Stimulated activated CD8-positive, alpha-beta memory T cell treated with anti-CD3 and anti-CD28 coated beads, Interleukin-15, amount 100 ng/mL, for 48 hours (primary cell): Measurements from ENCODE around the gene SLC27A6.
"Not testable (repeated sequence)": the region's sequence is repeated elsewhere in the genome, so short reads cannot be mapped to it uniquely, and the experiment has no call there.

Experiments
- DNase-seq, 2 donors: peaks; one replicate each; pipeline ENCODE4 v3.0.0-alpha.2; 2020; ENCODE audit warnings: low read depth in 2 of 2

SLC27A6 gene

DNA sequence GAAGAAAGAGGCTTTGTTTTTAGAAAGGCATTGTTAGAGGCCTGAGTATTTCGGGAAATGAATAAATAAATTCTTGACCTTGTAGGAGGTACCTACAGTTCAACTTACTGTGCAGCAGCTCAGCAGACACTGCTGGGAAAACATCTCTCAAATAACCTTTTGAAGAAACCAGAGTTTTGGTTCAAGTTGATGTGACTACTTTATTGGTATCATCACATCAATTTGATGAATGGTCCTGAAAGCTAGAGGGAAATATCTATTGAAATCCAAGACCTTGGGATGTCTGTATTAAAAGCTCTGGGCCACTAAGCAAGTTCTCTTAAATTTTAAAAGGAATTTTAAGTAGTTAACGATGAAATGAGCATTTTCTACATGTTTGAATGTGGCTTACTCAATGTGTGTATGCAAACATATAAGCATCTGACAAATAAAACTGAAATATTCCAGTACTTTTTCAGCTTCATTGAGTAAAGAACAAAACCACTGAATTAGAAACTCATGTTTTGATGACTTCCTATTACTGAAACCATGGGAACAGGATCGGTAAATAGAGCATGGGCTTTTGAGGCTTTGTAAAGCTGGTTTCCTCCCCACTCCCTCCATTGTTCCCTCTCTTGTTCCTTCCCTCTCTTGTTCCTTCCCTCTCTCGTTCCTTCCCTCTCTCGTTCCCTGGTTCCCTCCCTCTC lies 36.7 kb downstream of the SLC27A6 start:
- no peak for DNase-seq

DNA sequence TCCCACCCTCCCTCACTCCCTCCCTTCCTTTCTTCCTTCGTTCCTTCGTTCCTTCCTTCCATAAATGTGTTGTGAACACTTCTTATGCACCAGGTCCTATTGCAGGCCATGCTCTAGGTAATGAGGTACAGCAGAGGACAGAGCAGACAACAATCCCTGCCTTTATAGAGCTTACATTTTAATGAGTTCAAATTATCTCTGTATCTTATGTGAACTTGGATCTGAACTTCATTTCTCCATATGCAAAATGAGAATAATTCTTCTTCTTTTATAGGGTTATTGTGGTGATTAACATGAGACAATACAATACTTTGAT lies 37.2 kb downstream of the SLC27A6 start:
- no peak for DNase-seq

DNA sequence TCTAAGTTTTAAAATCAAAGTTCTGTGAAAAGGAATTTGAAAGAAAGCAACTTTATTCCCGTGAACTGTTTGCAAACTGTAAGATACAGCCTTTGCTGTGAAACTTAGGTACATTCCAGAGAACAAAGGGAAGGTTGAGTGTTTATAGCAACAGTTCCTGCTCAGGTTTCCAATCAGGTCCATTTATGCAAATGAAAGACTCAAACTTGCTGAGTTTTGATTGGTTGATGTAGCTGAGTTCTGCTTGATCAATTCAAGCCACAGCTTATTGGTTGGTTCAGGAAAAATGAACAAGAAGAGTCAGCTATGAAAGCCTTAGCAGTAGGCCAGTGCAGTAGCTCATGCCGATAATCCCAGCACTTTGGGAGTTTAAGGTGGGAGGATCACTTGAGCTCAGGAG lies 37.9 kb downstream of the SLC27A6 start:
- no peak for DNase-seq

- no peak for DNase-seq
These were observed 48.9 kb downstream of the SLC27A6 start for GRCh38 chr5:129014185-129014584.

DNA sequence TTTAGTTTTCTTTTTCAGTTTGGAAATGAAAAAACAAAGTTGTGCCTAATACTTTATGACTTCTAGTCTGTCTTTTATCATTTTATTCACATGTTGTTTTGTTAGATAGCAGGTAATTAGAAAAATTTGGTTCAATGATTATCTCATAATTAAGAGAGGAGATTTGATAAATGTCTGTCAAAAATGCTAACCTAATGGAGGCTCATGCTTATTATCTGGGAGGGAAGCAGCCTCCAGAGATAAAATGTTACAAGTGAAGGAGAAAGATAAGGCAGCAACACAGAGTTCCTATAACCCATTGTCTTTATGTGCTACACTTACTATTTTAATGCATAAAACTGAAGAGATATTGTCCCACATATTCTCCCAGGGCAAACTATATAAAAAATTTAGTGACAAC lies 53.5 kb downstream of the SLC27A6 start:
- no peak for DNase-seq

- no peak for DNase-seq
These were observed 54.2 kb downstream of the SLC27A6 start for GRCh38 chr5:129019401-129019908.

GRCh38 chr5:129020683-129021082 lies 55.4 kb downstream of the SLC27A6 start:
- DNase-seq, result no peak

- no peak for DNase-seq
These were observed 56.5 kb downstream of the SLC27A6 start for GRCh38 chr5:129021744-129022143.

DNA sequence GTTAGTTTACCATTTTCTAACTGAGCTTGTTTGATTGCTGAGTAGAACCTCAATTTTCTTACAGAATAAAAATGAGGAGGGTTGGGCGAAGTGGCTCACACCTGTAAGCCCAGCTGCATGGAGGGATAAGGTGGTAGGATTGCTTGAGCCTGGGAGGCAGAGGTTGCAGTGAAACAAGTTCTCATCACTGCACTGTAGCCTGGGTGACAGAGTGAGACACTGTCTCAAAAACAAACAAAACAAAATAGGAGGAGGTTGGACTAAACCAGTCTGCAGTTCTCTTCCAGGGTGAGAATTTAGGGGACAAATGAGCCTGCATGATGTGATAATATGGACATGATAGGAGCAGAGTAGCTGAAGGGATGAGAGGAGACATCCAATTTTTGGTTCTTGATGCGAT lies 57.3 kb downstream of the SLC27A6 start:
- no peak for DNase-seq

GRCh38 chr5:129027260-129027659 lies 62.0 kb downstream of the SLC27A6 start:
- DNase-seq, result no peak

DNA sequence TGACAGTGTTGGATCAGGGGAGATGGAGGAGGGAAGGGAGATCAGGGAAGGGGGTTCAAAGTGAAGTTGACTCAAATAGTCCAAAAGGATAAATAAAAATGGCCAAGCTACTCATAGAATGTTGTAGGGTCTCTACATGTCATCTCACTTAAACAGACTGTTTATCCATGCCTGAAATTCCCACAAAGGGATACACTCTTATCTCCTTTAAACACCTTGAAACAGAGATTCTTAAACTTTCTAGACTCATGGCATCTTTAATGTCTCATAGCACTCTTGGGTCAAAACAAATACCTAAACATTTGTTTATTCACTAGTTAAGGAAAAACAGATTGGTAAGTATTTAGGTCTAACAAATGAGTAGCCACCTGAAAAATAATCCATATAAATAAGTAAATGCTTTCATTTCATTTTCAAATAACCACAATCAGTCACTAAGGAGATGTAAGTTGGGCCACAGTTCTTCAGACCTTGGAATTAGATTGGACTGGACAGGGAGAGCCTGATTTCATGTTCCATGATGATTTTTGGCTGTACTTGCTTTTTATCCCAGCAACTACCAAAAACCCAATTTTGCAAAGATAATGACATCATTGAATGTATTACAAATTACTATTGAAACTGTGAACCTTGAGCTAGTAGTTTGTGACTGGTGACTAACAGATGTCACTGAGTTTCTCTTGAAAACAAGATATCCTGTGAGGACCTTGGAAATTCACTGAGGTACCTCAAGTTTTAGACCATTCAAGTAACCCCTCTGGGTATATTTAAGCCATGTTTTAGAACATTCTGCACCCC lies 66.8 kb downstream of the SLC27A6 start:
- no peak for DNase-seq

- DNase-seq, result not testable (repeated sequence)
These were observed 71.0 kb downstream of the SLC27A6 start for GRCh38 chr5:129036257-129036656.

- no peak for DNase-seq
These were observed 76.1 kb downstream of the SLC27A6 start for GRCh38 chr5:129041196-129041881.

DNA sequence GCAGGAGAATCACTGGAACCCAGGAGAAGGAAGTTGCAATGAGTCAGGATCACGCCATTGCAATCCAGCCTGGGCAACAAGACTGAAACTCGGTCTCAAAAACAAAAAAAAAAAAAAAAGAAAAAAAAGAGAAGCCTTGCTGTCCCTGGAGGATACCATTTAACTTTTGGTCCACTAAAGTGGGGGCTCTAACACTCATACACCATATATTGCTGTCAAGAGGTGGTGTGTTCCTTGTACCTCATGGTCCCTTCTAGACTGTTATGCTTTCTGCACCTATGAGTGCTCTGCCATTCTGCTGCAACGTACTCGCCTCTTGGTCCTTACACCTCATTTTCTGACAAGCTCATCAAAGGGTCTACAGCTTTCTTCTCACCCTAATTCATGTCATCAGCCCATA lies 77.0 kb downstream of the SLC27A6 start:
- DNase-seq, result no peak

GRCh38 chr5:129043894-129044293 lies 78.6 kb downstream of the SLC27A6 start:
- DNase-seq, result no peak

DNA sequence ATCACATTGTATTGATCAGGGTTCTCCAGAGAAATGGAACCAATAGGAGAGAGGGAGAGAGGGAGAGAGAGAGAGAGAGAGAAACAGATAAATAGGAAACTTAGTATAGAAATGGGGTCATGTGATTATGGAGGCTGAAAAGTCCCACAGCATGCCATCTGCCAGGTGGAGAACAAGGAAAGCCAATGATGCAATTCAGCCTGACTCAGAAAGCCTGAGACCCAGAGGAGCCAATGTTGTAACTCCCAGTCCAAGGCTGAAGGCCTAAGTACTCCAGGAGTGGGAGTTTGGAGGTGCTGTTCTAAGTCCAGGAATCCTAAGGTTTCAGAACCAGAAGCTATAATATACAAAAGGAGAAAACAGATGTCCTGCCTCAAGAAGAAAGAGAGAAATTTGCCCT lies 80.9 kb downstream of the SLC27A6 start:
- DNase-seq, result no peak

GRCh38 chr5:129048509-129048908 lies 83.2 kb downstream of the SLC27A6 start:
- DNase-seq, result no peak

DNA sequence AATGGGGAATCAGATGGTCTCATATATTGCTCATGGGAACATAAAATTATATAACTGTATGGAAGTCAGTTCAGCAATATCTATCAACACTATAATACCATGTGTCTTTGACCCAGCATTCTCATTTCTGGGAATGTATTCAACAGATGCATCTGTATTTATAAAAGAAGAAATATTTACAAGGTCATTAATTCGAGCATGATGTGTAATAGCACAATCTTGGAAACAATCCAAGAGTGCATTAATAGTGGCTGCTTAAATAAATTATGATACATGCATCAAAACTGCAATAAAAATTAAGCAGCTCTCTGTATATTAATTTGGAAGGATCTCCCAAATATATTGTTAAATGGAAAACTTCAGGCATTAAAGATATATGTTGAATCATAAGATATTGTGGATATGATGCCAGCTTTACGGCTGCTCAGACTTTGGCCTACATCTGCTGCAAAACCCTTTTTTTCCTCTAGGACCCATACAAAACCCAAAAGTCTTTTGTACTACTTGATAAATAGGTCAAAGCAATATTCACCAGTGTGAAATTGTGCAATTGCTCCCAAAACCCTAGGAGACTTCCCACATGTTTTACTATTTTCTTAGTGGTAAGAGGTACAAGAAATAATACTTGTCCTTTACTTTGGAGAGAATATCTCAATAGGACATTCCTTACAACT lies 84.0 kb downstream of the SLC27A6 start:
- no peak for DNase-seq

DNA sequence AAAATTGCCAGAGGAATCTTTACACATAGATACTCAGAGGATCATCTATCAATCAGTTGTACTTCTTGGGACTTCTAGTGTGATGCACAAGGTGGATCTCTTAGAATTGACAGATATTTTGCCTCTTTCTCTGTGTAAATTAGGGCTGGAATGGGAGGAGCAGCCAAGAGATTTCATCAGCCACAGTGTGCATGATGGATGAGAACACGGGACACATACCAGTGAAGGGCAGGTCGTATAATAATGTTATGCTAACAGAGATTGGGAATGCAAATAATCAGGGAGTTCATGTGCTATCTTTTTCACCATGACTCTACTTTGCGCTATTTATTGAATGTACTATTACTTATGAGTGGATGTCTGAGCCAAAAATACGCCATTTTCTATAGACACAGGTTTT lies 86.0 kb downstream of the SLC27A6 start:
- DNase-seq, result no peak

DNA sequence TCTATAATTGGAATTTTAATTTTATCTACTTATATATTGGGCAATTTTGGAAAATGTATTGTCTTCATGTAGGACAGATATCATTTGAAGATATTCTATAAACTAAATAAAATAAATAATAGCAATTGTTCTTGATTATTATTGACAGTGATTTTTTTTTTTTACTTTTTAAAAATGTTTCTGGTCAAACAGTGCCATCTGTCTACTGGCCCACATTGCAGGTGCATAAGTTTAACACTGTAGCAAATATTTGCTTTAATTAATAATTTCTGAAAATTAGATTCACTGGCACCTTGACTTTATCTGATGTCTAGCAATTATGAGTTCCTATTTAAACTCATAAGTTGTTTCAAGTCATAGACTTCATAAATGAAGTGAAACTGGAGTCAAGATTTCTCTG lies 88.2 kb downstream of the SLC27A6 start:
- no peak for DNase-seq

DNA sequence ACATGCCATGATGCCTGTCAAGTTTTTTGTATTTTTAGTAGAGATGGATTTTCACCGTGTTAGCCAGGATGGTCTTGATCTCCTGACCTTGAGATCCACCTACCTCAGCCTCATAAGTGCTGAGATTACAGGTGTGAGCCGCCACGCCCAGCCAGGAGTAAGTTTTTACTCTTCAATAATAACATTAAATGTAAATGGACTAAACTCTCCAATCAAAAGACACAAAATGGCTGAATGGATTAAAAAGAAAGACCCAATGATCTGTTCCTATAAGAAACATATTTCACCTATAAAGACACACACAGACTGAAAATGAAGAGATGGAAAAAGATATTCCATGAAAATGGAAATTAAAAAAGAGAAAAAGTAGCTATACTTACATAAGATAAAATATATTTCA lies 92.0 kb downstream of the SLC27A6 start:
- no peak for DNase-seq

DNA sequence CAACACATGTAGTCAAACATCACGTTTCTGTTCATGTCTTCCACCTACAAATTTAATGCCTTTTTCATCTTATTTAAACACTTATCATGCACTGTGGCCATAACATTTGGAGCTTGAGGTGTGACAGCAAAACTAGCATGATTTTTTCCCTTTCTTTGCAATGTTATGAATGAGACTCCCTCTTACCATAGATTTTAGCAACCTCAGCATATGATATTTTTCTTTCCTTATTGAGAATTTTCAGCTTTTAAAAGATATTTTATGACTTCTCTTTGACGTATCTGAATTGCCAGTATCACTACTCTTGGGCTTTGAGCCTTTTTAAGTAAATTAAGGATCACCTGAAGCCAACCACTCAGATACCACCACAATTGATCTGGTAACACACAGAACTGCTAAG lies 96.6 kb downstream of the SLC27A6 start:
- no peak for DNase-seq
